HG02678 (cell line): ENCODE data around the gene ZBTB16.

ENCODE experiments used
- ATAC-seq: cut with Tn5 transposase; IDR thresholded peaks from one replicate; pipeline ENCODE4 v1.9.1; 2021; ENCODE audit warnings: mild to moderate bottlenecking, moderate library complexity; ENCODE audit not compliant: unreplicated experiment

ZBTB16 gene

GRCh38 chr11:114064216-114064615, 4.7 kb downstream of the ZBTB16 start:
- no peak for ATAC-seq

GRCh38 chr11:114065094-114065493, 5.6 kb downstream of the ZBTB16 start:
- ATAC-seq: no peak

- no peak for ATAC-seq
Observed at GRCh38 chr11:114066046-114066648, 6.6 kb downstream of the ZBTB16 start.

- no peak for ATAC-seq
Observed at GRCh38 chr11:114068327-114068726, 8.8 kb downstream of the ZBTB16 start.

- ATAC-seq: no peak
Observed at GRCh38 chr11:114070464-114071139, 11.1 kb downstream of the ZBTB16 start.

- ATAC-seq: no peak
Observed at GRCh38 chr11:114073007-114073827, 13.7 kb downstream of the ZBTB16 start.

GRCh38 chr11:114073828-114074381, 14.4 kb downstream of the ZBTB16 start:
- ATAC-seq: no peak

- no peak for ATAC-seq
Observed at GRCh38 chr11:114074546-114075343, 15.2 kb downstream of the ZBTB16 start.

GRCh38 chr11:114075344-114075610, 15.8 kb downstream of the ZBTB16 start:
- no peak for ATAC-seq

- no peak for ATAC-seq
Observed at GRCh38 chr11:114075891-114076441, 16.5 kb downstream of the ZBTB16 start.

GRCh38 chr11:114076921-114077331, 17.4 kb downstream of the ZBTB16 start:
- no peak for ATAC-seq

GRCh38 chr11:114077482-114078305, 18.2 kb downstream of the ZBTB16 start:
- no peak for ATAC-seq

GRCh38 chr11:114078423-114078822, 18.9 kb downstream of the ZBTB16 start:
- no peak for ATAC-seq

GRCh38 chr11:114079511-114080065, 20.1 kb downstream of the ZBTB16 start:
- no peak for ATAC-seq

- no peak for ATAC-seq
Observed at GRCh38 chr11:114080219-114080618, 20.7 kb downstream of the ZBTB16 start.

- no peak for ATAC-seq
Observed at GRCh38 chr11:114080769-114081168, 21.3 kb downstream of the ZBTB16 start.

GRCh38 chr11:114081641-114082414, 22.3 kb downstream of the ZBTB16 start:
- no peak for ATAC-seq

GRCh38 chr11:114082415-114082748, 22.9 kb downstream of the ZBTB16 start:
- no peak for ATAC-seq

GRCh38 chr11:114082767-114083181, 23.3 kb downstream of the ZBTB16 start:
- ATAC-seq: no peak
